Hepatic stellate cell (primary cell): Measurements from ENCODE around the gene PREX1.
"Not testable (repeated sequence)": the region's sequence is repeated elsewhere in the genome, so short reads cannot be mapped to it uniquely, and the experiment has no call there.

ENCODE experiments used
- DNase-seq: peaks from one replicate; pipeline ENCODE4 v3.0.0; 2011; ENCODE audit warnings: low spot score

The PREX1 gene

DNA sequence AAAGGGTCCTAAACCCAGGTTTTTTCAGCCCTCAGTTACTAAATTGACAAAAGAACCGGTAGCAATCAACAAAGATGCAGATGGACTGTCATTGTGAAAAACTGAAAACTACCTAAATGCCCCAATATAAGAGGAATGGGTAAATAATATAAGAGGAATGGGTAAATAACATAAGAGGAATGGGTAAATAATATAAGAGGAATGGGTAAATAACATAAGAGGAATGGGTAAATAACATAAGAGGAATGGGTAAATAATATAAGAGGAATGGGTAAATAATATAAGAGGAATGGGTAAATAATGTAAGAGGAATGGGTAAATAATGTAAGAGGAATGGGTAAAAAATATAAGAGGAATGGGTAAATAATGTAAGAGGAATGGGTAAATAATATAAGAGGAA, 15.7 kb downstream of the PREX1 start:
- not testable (repeated sequence) for DNase-seq

DNA sequence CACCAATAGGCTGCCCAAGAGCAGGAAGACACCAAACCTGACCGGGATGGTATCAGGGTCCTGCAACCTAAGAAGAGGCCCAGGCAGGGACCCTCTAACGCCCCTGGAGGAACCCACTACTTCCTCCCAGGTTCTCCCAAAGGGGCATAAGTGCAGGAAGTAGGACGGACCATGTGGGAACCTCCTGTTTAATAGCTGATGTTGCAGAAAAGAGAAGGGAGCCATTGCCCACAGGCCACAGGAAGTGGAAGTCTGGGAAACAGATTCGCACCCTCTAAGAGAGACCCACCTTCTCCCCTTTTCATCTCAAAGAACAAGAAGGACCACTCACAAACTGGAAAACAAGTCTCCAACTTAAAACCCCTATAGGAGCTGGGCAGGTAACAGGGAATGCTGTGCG, 18.1 kb downstream of the PREX1 start:
- DNase-seq, result no peak

DNA sequence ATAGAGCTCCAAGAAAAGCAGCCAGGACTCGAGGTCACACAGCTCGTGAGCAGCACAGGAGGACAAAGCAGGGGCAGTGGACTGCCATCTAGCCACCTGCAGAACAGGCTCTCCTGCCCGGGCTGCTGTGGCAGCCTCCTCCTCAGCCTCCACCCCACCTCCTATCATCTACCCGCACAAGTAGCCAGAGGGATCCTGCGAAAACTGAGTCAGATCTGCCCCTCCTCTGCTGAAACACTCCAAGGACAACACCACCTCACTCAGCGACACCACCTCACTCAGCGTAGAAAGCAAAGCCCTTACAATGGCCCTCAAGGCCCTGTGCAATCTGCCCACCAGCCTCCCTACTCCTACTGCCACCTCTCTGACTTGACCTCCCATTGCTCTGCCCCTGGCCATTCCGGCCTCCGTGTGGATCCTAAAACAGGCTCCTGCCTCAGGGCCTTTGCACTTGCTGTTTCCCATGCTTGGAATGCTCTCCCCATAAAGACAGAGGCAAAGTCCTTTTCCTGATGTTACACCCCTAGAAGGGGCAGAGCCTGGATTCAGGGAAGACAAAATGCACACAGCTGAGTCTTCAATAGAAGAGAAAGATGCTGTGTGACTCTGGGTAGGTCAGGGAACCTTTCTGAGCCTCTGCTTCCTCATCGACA, 19.3 kb downstream of the PREX1 start:
- no peak for DNase-seq

GRCh38 chr20:48807586-48808381, 20.0 kb downstream of the PREX1 start:
- DNase-seq, result no peak

DNA sequence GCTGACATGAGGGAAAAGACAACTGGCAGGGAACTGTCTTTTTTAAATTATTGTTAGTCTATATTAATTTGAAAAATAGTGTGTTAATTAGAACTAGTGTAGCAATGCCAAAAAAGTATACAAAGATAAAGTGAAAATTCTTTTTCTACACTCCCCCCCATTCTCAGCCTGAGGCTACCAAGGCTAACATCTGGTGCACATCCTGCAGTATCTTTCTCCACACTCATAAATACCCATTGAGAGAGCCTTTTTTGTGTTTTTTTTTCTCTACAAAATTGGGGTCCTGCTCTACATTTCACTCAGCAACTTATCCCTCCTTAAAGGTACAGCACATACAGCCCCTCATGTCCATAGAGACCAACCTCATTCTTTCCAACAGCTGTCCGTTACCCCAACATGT, 20.7 kb downstream of the PREX1 start:
- DNase-seq, result no peak

- no peak for DNase-seq
Measured at GRCh38 chr20:48805716-48806115, 22.1 kb downstream of the PREX1 start.

GRCh38 chr20:48805286-48805685, 22.5 kb downstream of the PREX1 start:
- no peak for DNase-seq

DNA sequence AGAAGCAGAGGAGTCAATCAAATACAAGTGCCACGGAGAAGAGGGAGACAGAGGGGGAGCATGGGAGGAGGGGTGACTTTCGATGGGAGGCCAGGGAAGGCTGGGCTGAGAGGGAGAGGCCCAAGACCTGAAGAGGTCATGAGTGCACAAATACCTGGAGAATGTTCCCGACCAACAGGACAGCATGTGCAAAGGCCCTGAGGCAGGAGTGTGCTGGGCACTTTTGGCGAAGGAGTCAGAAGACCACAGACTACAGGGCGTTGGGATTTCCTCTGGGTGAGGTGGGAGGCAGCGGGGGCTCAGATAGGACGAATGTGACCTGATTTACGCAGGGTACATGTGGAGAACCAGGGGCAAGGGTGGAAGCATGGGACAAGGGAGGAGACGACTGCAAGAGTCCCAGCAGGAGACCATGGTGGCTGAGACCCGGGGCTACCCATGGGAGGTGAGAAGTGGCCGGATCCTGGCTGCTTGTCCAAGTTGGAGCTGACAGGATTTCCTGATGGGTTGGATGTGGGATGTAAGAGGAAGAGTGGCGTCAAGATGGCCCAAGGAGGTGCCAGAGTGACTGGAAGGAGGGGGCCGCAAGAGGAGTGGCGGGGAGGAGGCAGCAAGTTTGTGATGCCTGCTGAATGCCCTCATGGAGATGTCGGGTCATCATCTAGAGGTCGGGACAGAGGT, 23.4 kb downstream of the PREX1 start:
- DNase-seq, result no peak

GRCh38 chr20:48803176-48804053, 24.4 kb downstream of the PREX1 start:
- no peak for DNase-seq

- no peak for DNase-seq
Measured at GRCh38 chr20:48802647-48803046, 25.2 kb downstream of the PREX1 start.

DNA sequence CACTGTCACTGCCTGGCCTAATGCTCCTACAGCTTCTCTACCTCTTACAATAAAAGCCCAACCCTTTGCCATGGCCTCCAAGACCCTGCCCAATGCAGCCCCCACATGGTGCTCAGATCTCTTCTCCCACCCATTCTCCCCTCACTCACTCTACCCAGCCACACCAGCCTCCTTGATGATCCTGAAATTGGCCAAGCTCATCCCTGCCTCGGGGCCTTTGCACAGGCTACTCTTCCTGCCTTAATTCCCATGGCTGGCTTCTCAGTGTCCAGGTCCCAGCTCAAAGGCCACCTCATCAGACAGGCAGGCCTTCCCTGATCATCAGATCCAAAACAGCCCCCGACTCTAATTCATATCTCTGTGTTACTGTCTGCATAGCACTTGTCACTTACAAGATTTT, 25.6 kb downstream of the PREX1 start:
- DNase-seq, result no peak

DNA sequence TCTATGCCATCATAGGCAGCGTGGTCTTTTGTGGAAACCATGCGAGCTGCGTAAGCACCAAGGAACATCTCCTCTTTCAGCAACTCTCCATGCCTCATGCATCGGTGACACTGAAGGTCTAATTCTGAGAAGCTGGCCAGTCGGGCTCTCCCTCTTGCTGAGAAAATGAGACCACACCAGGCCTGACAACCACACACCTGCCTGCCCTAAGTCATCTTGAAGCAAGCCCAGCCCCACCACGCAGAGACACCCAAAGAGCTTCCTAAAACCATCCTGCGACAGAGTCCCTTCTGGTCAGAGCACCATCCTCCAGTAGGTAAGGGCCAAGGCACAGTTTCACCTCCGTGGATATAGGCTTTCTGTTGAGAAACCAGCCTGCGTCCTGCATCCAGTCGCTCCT, 26.6 kb downstream of the PREX1 start:
- no peak for DNase-seq

- no peak for DNase-seq
Measured at GRCh38 chr20:48800177-48800576, 27.6 kb downstream of the PREX1 start.

DNA sequence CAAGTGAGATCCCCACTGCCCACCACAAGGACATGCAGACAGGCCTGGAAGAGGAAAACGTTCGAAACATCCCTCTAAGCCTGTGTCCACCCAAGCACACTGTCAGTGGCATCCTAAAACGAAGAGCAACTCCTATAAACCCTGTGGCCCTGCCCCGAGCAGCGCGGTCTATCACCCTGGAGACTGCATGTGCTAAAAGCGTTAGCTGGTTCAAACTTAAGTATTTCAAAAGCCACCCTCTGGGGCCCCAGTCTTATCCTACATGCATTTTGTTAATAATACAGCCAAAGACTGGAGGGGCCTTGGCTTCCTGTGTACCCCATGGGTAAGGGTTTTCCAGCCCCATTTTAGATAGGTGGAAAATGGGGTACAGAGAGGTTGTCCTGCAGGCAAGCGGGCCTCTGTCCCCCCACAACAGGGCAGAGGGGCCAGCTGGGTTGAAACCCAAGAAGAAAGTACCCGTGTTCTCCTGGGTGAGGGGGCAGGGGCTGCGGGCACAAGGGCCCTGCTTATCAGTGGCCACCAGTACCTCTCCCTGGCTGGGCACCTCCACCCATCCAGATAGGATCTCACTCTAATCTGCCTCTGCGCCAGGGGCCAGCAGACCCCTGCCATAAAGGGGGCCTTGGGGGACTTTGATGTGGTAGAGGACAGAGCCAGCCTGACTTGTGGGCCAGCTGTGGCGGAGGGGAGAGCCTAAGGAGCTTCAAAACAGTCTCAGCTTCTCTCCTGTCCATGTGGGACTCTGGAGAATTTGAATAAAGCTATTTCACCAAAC, 28.3 kb downstream of the PREX1 start:
- no peak for DNase-seq

DNA sequence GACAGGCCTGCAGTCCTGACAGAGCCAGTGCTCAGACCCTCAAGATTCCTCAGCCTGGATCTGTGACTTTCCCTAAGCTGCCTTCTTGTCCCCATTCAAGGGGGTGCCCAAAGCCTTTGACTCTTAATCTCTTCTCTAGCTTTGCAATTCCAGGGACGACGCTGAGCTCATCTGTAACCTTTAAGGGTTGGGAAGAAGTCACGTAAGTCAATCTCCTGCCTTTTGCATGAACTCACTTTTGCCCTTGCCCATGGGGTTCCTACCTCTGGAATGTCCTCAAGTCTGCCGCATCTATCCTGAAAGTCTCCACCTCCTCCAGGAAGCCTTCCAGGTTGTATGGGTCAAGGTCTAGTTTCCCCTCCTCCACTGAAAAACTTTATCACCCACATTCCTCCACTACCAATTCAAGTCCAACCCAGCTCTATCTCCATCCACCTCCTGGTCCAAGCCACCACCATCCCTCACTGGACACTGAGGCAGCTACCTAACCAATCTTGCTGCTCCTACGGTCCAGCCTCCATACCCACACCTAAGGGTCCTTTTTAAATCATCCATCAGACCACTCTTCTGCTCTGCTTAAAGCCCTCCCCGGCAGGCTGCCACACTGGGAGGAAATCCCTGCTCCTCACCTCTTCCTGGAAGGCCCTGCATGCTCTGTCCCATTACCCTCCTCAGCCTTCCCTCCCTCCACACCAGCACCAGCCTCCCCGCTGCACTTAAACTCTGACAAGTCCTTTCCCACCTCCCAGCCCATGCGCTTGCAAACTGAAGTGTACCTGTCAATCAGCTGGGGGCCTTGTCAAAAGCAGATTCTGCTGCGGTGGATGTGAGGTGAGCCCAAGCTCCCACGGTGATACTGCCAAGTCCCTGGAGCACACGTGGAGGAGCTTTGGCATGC, 29.7 kb downstream of the PREX1 start:
- DNase-seq, result no peak

GRCh38 chr20:48797275-48797825, 30.4 kb downstream of the PREX1 start:
- no peak for DNase-seq

DNA sequence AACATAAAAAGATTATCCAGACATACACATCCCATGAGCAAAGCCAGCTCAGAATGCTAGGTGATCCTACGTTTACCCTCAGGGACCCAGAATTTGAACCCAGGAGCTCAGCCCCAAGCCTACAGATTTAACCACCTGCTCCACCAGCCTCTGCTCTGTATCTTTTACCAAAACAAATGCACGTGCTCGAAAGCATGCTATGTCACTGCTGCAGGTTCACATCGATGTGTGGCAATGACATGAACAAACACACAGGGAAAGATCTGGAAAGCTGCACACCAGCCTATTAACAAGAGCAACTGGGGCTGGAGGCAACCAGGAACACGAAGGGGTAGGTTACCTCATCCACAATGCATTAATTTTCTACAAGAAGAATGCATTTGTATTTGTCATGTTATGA, 32.1 kb downstream of the PREX1 start:
- DNase-seq, result no peak

DNA sequence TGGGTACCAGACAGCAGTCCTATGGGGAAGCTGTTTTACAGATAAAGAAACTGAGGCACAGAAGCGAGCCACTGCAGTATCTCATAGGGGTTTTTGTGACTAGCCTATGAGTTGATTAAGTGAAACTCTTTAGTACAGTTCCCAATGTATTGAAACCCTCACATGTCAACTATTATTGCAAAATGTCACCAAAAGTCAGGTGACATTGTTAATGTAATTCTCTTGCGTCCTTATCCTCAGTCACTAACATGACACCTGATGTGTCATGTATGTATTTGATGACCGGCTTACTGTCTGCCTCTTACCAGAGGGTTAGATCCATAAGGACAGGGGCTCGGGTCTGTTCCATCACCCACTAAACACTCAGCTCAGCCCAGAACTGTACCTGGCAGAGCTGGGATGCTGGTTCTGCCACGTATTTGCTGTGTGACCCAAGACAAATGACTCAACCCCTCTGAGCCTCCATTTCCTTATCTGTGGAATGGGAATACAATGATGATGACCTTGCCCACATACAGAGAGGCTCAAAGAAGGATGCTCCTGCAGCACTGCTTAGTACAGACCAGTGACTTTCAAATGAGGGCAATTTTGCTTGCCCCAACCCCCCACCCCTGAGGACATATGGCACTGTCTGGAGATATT, 32.9 kb downstream of the PREX1 start:
- no peak for DNase-seq

DNA sequence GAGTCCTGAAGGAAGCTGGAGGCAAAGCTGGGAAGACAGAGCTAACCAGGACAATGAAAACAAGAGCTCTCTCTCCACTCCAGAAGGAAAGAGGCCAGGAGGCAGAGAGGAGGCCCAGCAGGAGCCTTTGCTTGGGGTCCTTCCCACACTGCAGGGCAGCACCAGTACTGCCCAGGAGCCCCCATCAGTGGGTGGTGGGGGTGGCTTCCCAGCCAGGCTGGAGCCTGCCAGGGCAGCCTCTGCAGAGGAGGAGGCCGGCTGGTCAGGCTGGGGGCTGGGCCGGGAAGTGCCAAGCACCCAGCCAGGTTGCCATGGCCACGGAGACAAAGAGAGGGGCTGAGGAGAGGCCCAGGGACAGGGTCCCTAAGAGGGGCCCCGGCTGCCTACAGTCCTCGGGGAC, 33.4 kb downstream of the PREX1 start:
- no peak for DNase-seq

GRCh38 chr20:48793776-48794175, 34.0 kb downstream of the PREX1 start:
- DNase-seq, result no peak
